GM23338 (cell line): ENCODE results near the gene CISD1.

ENCODE experiments used
- EZH2 ChIP-seq: fragments of 200-600 bp; sonication (generic); IDR thresholded peaks from one replicate; pipeline ENCODE4 v1.8.0; 2017; ENCODE audit warnings: antibody characterized with exemption, mild to moderate bottlenecking, low read depth; ENCODE audit not compliant: unreplicated experiment
- EZH2phosphoT487 ChIP-seq: fragments of 200-600 bp; sonication (generic); IDR thresholded peaks from one replicate; pipeline ENCODE4 v1.8.1; 2018; ENCODE audit warnings: antibody characterized with exemption; ENCODE audit not compliant: unreplicated experiment
- JUNB ChIP-seq: IDR thresholded peaks from one replicate; pipeline ENCODE4 v1.6.1; 2016; ENCODE audit warnings: antibody characterized with exemption; ENCODE audit not compliant: unreplicated experiment
- NANOG ChIP-seq: IDR thresholded peaks from 2 replicates; pipeline ENCODE4 v1.6.1; 2016; ENCODE audit warnings: antibody characterized with exemption, borderline replicate concordance
- POLR2AphosphoS5 ChIP-seq: IDR thresholded peaks from 2 replicates; pipeline ENCODE4 v1.6.1; 2016; ENCODE audit warnings: antibody characterized with exemption, low read depth
- ZNF114 ChIP-seq: fragments of 250-450 bp; sonication (Bioruptor Pico); IDR thresholded peaks from 2 replicates; pipeline ENCODE4 v1.5.0; 2020; ENCODE audit warnings: mild to moderate bottlenecking, moderate library complexity
- ZNF331 ChIP-seq: fragments of 250-450 bp; sonication (Bioruptor Pico); IDR thresholded peaks from 2 replicates; pipeline ENCODE4 v1.5.0; 2020; ENCODE audit warnings: low read depth, mild to moderate bottlenecking, moderate library complexity
- TF ChIP-seq, protein P1 (sequence below), 2 experiments: fragments of 200-600 bp in 1 of 2; sonication (generic) in 1 of 2; conservative IDR thresholded peaks; 2 replicates each; pipeline versions ENCODE4 v1.5.1 to v1.6.1; 2016 to 2017; ENCODE audit warnings: antibody characterized with exemption in 2 of 2, low read depth in 2 of 2, mild to moderate bottlenecking in 2 of 2, moderate library complexity in 1 of 2
- TF ChIP-seq, protein P2 (sequence below): fragments of 250-450 bp; sonication (Bioruptor Pico); IDR thresholded peaks from 2 replicates; pipeline ENCODE4 v1.5.0; 2020; ENCODE audit warnings: mild to moderate bottlenecking, moderate library complexity

DNA sequence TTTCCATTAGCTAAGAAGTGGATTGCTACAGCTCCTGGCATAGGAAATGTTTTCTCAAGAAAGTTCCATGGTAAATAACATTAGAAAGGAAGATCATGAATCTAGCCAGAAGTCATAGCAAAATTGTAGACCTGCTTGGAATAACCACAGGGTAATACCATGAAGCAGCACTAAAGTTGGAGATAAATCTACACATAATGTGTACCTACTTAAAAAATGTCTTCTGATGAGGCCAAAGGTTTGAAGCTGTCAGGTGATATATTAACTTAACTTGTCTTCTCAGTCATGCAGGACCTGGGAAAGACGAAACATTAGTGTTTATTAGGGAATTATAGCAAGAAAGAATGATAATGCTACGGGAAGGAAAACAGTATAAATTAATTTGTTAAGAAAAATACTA lies 6.3 kb downstream of the CISD1 start:
- no peak for TF ChIP-seq EZH2
- TF ChIP-seq, protein P1, sequence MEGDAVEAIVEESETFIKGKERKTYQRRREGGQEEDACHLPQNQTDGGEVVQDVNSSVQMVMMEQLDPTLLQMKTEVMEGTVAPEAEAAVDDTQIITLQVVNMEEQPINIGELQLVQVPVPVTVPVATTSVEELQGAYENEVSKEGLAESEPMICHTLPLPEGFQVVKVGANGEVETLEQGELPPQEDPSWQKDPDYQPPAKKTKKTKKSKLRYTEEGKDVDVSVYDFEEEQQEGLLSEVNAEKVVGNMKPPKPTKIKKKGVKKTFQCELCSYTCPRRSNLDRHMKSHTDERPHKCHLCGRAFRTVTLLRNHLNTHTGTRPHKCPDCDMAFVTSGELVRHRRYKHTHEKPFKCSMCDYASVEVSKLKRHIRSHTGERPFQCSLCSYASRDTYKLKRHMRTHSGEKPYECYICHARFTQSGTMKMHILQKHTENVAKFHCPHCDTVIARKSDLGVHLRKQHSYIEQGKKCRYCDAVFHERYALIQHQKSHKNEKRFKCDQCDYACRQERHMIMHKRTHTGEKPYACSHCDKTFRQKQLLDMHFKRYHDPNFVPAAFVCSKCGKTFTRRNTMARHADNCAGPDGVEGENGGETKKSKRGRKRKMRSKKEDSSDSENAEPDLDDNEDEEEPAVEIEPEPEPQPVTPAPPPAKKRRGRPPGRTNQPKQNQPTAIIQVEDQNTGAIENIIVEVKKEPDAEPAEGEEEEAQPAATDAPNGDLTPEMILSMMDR (conservative IDR thresholded peaks at IDR 0.05; ENCODE audit: low read depth in 2 of 2), result no peak
- TF ChIP-seq ZNF114 (CRISPR knock-in tag), result no peak
- TF ChIP-seq POLR2AphosphoS5, result no peak
- TF ChIP-seq EZH2phosphoT487, result no peak
- TF ChIP-seq, protein P2, sequence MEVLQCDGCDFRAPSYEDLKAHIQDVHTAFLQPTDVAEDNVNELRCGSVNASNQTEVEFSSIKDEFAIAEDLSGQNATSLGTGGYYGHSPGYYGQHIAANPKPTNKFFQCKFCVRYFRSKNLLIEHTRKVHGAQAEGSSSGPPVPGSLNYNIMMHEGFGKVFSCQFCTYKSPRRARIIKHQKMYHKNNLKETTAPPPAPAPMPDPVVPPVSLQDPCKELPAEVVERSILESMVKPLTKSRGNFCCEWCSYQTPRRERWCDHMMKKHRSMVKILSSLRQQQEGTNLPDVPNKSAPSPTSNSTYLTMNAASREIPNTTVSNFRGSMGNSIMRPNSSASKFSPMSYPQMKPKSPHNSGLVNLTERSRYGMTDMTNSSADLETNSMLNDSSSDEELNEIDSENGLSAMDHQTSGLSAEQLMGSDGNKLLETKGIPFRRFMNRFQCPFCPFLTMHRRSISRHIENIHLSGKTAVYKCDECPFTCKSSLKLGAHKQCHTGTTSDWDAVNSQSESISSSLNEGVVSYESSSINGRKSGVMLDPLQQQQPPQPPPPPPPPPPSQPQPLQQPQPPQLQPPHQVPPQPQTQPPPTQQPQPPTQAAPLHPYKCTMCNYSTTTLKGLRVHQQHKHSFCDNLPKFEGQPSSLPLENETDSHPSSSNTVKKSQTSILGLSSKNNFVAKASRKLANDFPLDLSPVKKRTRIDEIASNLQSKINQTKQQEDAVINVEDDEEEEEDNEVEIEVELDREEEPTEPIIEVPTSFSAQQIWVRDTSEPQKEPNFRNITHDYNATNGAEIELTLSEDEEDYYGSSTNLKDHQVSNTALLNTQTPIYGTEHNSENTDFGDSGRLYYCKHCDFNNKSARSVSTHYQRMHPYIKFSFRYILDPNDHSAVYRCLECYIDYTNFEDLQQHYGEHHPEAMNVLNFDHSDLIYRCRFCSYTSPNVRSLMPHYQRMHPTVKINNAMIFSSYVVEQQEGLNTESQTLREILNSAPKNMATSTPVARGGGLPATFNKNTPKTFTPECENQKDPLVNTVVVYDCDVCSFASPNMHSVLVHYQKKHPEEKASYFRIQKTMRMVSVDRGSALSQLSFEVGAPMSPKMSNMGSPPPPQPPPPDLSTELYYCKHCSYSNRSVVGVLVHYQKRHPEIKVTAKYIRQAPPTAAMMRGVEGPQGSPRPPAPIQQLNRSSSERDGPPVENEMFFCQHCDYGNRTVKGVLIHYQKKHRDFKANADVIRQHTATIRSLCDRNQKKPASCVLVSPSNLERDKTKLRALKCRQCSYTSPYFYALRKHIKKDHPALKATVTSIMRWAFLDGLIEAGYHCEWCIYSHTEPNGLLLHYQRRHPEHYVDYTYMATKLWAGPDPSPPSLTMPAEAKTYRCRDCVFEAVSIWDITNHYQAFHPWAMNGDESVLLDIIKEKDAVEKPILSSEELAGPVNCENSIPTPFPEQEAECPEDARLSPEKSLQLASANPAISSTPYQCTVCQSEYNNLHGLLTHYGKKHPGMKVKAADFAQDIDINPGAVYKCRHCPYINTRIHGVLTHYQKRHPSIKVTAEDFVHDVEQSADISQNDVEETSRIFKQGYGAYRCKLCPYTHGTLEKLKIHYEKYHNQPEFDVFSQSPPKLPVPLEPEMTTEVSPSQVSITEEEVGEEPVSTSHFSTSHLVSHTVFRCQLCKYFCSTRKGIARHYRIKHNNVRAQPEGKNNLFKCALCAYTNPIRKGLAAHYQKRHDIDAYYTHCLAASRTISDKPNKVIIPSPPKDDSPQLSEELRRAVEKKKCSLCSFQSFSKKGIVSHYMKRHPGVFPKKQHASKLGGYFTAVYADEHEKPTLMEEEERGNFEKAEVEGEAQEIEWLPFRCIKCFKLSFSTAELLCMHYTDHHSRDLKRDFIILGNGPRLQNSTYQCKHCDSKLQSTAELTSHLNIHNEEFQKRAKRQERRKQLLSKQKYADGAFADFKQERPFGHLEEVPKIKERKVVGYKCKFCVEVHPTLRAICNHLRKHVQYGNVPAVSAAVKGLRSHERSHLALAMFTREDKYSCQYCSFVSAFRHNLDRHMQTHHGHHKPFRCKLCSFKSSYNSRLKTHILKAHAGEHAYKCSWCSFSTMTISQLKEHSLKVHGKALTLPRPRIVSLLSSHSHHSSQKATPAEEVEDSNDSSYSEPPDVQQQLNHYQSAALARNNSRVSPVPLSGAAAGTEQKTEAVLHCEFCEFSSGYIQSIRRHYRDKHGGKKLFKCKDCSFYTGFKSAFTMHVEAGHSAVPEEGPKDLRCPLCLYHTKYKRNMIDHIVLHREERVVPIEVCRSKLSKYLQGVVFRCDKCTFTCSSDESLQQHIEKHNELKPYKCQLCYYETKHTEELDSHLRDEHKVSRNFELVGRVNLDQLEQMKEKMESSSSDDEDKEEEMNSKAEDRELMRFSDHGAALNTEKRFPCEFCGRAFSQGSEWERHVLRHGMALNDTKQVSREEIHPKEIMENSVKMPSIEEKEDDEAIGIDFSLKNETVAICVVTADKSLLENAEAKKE (CRISPR knock-in tag), result no peak
- TF ChIP-seq ZNF331, result no peak
- TF ChIP-seq JUNB, result no peak
- TF ChIP-seq NANOG, result no peak
